Measurements from ENCODE around the gene LDB3. TPM values are rescaled to one million over a fixed set of nuclear protein-coding genes. Genes with fewer than 3 reads are reported as not detected.

Gene LDB3
- total RNA-seq, 3 donors from 2014 or later (not counting 1 experiment from before 2014, with no cell fraction given): 0.11 to 0.12 TPM; not detected in 1

DNA sequence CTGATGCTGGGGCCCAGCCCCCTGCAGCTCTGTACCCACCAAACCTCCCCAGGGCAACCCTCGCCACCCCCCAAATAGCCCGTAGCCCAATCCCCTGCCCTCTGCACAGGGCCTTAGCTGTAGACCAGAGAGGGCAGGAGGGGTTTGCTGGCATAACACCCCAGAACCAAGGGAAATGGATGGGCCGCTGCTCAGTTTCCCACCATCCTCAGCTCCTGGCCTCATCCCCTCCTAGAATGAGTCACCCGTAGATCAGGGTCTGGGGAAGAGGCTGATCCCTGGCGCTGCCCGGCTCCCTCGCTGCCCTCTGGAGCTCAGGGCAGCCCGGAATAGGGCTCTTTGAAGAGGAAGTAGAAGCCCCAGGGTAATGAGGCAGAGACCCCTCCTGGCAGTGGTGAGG, 31.2 kb downstream of the LDB3 start:
- H3K27ac ChIP-seq (ENCODE audit: low read length): no peak overlapping the region
- 89% methylated on average over 8 of the region's 8 CpGs for WGBS (ENCODE audit: insufficient coverage)
- Mint-ChIP-seq H3K4me3 (no peak overlapping the region), H3K36me3 (no peaks in the 10 kb centered on the region), H3K4me1 (no peaks in the 10 kb centered on the region), H3K27me3 (ENCODE audit: low read depth in 2 of 2) (peaks cover 0 to 5% of the 10 kb centered on the region in 2 donors), H3K27ac (no peak overlapping the region), H3K9me3 (no peaks in the 10 kb centered on the region)
- TF ChIP-seq, protein P1, sequence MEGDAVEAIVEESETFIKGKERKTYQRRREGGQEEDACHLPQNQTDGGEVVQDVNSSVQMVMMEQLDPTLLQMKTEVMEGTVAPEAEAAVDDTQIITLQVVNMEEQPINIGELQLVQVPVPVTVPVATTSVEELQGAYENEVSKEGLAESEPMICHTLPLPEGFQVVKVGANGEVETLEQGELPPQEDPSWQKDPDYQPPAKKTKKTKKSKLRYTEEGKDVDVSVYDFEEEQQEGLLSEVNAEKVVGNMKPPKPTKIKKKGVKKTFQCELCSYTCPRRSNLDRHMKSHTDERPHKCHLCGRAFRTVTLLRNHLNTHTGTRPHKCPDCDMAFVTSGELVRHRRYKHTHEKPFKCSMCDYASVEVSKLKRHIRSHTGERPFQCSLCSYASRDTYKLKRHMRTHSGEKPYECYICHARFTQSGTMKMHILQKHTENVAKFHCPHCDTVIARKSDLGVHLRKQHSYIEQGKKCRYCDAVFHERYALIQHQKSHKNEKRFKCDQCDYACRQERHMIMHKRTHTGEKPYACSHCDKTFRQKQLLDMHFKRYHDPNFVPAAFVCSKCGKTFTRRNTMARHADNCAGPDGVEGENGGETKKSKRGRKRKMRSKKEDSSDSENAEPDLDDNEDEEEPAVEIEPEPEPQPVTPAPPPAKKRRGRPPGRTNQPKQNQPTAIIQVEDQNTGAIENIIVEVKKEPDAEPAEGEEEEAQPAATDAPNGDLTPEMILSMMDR (IDR thresholded peaks at IDR 0.05): no peak
- H3K9me3 ChIP-seq (ENCODE audit: control insufficient read depth, insufficient read depth, low read length): no peaks in the 10 kb centered on the region
- no peak overlapping the region for H3K4me3 ChIP-seq (ENCODE audit: low read length)
- no peaks in the 10 kb centered on the region for H3K4me1 ChIP-seq (ENCODE audit: control insufficient read depth, insufficient read depth, low read length)
- no peaks in the 10 kb centered on the region for H3K27me3 ChIP-seq (ENCODE audit: control insufficient read depth, insufficient read depth, low read length)
- intact Hi-C loops (cut with micrococcal nuclease): no loop called here
- no peak for ATAC-seq
- DNase-seq: no peak
- H3K36me3 ChIP-seq (ENCODE audit: control insufficient read depth, insufficient read depth, low read length): no peaks in the 10 kb centered on the region

DNA sequence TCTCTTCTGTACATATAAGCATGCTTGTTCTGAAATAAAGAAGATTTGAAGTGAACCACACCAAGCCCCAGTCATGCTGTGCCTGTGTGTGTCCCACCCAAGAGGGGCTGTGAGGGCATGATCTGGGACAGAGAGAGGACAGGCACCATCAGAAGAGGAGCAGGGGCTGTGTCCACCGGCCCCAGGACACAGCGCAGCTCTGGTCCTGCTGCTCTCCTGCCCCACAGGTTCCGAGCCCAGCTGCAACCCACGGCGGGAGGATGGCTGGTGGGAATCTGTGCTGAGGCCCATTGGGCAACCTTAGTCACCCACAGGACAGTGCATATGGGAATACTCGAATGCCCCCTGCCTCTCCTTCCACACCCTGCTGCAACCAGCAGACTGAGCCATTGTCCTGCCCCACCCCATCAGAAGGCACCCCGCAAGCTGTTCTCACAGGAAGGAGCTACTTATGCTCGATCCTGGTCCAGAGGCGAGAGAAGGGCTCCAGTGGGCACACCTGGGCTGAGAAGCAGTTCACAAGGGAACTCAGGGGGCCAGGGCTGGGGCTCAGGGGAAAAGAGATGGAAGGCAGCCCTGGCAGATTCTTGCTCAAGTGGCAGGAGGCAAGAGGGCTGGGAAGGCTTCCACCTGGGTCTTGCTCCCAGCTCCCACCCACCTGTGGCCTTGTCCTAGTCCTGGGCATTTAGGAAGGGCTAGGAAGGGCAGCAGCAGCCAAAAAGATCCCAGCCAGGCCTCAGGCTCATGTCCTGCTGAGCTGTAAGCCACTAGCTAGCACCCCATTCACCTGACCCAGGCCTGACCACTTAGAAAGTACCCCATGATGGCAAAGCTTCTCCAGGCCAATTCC, 31.9 kb downstream of the LDB3 start:
- Mint-ChIP-seq H3K4me3 (no peak overlapping the region), H3K27ac (no peak overlapping the region), H3K27me3 (ENCODE audit: low read depth in 2 of 2) (peaks cover 0 to 5% of the 10 kb centered on the region in 2 donors), H3K36me3 (no peaks in the 10 kb centered on the region), H3K9me3 (no peaks in the 10 kb centered on the region), H3K4me1 (no peaks in the 10 kb centered on the region)
- ATAC-seq (no peak), DNase-seq (no peak)
- Histone ChIP-seq H3K36me3 (ENCODE audit: control insufficient read depth, insufficient read depth, low read length) (no peaks in the 10 kb centered on the region), H3K27me3 (ENCODE audit: control insufficient read depth, insufficient read depth, low read length) (no peaks in the 10 kb centered on the region), H3K9me3 (ENCODE audit: control insufficient read depth, insufficient read depth, low read length) (no peaks in the 10 kb centered on the region), H3K4me1 (ENCODE audit: control insufficient read depth, insufficient read depth, low read length) (no peaks in the 10 kb centered on the region), H3K27ac (ENCODE audit: low read length) (no peak overlapping the region), H3K4me3 (ENCODE audit: low read length) (no peak overlapping the region)
- 93% methylated on average over 9 of the region's 9 CpGs for WGBS (ENCODE audit: insufficient coverage)
- TF ChIP-seq, protein P1 (IDR thresholded peaks at IDR 0.05): no peak
- intact Hi-C loops (cut with micrococcal nuclease): no loop called here

DNA sequence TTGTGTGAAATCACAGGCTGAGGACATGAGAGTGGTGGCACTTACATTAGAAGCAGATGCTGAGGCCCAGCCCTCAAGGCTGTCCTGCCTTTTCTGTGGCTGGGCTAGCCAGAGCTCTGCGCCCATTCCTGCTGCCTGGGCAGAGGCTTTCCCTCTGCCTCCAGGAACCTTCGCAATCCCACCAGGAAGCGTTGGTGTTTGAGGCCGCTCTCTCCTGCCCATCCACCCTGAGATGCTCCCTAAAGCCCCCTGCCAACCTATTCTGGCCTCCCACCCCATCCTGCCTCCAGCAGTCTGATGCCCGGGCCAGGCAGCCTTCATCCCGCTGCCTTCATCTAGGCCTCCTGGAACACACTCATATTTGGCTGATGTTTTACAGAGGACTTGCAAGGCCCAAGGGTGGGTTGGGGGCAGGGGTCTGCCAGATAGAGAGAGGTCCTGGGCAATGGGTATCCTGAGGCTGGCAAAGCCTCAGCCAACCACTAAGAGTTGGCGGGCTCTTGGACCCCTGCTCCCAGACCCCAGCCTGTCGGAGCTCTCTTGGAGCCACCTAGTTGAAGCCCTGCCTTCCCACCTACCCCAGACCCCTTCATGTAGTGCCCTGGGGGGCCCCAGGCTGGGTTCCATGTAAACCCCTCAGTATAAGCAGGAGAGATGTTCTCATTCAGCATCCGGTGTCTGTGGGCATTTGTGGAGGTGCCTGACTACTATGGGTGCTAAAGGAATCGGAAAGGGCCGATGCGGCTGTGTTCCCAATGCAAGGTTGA, 32.7 kb downstream of the LDB3 start:
- no peaks in the 10 kb centered on the region for H3K4me1 Mint-ChIP-seq
- intact Hi-C loops (cut with micrococcal nuclease): no loop called here

More for the DNA sequence above, 32.7 kb downstream of the LDB3 start:
- H3K9me3 Mint-ChIP-seq: no peaks in the 10 kb centered on the region
- Histone ChIP-seq H3K4me3 (ENCODE audit: low read length) (no peak overlapping the region), H3K36me3 (ENCODE audit: control insufficient read depth, insufficient read depth, low read length) (no peaks in the 10 kb centered on the region), H3K27ac (ENCODE audit: low read length) (no peak overlapping the region), H3K9me3 (ENCODE audit: control insufficient read depth, insufficient read depth, low read length) (no peaks in the 10 kb centered on the region), H3K27me3 (ENCODE audit: control insufficient read depth, insufficient read depth, low read length) (no peaks in the 10 kb centered on the region), H3K4me1 (ENCODE audit: control insufficient read depth, insufficient read depth, low read length) (no peaks in the 10 kb centered on the region)
- ATAC-seq: no peak
- TF ChIP-seq, protein P1 (IDR thresholded peaks at IDR 0.05): no peak
- H3K27ac Mint-ChIP-seq: no peak overlapping the region
- H3K4me3 Mint-ChIP-seq: no peak overlapping the region
- H3K36me3 Mint-ChIP-seq: no peaks in the 10 kb centered on the region
- whole genome bisulfite sequencing (ENCODE audit: insufficient coverage): 90% methylated on average over 12 of the region's 12 CpGs
- H3K27me3 Mint-ChIP-seq (ENCODE audit: low read depth in 2 of 2): peaks cover 0 to 4% of the 10 kb centered on the region in 2 donors
- no peak for DNase-seq

Data from natural killer cell (primary cell).